GM21367 (cell line): ENCODE measurements around the gene CFAP221.
A peak's percentile ranks its signal among the peaks of the same experiment; 100 is the strongest.

Source experiments
- ATAC-seq: cut with Tn5 transposase; IDR thresholded peaks from one replicate; pipeline ENCODE4 v1.9.1; 2021; ENCODE audit not compliant: unreplicated experiment

Gene CFAP221

DNA sequence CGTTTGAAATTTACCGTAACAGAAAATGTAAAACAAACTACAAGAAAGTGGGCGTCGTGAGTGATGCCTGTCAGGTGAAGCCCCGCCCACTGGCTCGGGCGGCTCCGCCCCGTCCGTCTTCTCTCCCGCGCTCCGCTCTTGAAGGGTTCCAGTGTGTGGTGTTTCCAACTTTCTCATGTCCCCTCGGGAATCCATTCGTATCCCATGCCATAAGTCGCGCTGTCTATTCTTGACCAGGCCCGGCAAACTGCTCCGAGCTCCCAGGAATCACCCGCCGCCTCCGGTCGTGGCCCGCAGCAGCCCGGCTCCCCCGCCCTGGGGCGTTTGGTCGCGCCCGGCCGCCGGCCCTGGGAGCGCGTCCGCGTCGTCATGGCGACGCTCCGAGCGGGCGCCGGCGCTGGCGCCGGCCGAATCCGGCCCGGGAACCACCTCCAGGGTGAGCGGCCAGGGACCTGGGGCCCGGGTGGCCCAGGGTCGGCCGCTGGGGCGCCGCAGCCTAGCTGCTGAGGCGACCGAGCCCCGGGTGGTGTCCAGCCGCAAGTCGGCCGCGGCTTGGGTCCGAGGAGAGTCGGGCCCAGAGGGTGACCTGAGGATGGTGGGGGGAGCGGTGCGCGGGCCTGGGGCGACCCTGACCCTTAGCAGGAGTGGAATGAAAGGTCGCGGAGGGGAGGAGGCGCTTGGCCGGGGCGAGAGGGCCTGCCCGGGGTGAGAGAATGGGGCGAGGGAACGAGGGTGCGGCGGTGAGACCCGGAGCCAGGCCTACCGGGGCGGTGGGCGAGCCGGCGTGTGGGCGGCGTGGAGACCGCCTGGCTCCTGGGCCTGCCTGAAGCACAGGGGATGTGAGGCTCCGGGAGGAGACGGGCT is at the start of gene CFAP221:
TSS of gene CFAP221 (plus strand) at position 375 of the 864 bp plus-strand sequence. CDS start 1,683 bp downstream, outside the sequence.
- no peak for ATAC-seq

DNA sequence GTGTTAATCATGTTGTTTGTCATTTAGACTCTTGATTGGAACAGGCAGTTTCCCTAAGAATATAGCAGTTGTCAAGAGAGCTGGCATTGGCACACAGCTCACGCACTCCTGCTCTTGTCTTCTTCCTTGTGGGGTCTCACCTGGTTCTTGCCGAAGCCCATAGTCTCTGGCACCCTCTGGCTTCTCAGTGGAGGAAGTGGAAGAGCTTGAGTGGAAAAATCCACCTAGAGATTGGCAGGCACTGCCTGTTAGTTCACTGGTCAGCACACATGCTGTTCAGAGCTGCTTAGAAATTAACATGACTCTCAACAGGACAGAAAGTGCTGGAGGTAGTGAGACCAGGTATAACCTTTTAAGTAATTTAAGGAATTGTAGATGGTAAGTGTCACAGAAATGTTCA is 48.3 kb upstream of the CFAP221 start:
- ATAC-seq = no peak

DNA sequence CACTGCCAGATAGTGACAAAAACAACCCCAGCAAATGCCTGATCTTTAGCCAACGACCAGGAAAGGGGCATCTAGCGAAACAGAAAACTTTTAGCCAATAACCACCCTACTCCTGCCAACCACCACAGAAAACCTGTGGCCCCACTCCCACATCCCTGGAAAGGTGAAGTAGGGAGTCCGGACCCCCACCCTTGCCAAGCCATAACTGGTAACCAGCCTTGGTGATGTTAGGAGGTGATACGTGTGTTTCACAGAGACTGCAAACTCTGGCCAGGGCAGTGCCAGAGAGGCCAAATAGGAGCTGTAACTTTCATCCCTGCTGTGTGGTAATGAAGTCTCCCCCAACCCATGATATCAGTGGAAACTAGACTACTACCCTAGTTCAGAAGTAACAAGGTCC is 47.6 kb upstream of the CFAP221 start:
- ATAC-seq = no peak

DNA sequence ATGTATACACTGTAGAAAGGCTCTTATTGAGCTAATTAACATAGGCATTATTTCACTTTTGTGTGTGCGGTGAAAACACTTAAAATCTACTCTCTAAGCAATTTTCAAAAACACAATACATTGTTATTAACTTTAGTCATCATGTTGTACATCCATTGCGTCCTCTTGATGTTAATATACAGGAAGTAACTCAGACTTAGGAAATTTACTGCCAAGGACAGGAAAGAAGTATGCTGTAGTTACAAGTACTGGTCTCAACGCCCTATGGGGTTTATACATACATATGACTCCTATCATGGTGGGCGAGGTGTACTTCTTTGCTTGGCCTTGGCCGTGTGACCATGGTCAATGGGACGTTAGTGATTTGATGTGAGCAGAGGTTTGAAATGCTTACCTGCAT is 35.5 kb upstream of the CFAP221 start:
- ATAC-seq = no peak

DNA sequence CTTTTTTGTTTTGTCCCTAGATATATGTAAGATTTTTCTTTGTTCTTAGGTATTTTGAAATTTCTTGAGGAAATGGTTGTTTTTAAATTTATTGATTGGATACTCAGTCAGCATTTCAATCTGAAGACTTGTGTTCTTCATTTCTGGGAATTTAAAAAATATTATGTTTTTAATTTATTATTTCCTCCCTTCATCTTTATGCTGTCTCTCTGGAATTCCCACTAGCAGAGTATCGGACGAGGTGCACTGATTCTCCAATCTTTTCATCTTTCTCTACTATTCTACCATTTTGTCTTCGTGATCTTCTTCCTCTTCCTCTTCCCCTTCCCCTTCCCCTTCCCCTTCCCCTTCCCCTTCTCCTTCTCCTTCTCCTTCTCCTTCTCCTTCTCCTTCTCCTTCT is 32.3 kb upstream of the CFAP221 start:
- ATAC-seq = no peak

DNA sequence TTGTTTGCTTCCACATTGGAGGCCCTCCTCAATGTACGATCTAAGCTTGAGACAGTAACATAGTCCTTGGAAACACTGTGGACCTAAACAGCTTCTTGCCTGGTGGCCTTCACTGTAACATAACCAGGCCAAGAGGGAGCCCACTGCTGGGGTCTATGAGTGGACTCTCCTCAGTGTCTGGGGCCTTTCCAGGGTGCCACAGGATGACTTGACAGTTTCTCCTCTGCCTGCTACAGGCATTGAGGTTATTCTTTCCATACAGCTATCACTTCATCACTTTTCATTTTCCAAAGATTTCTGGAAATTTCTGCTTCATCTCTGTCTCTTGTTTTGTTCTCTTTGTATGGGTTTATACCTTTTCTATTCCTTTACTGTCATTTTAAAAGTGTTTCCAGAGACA is 31.3 kb upstream of the CFAP221 start:
- no peak for ATAC-seq

DNA sequence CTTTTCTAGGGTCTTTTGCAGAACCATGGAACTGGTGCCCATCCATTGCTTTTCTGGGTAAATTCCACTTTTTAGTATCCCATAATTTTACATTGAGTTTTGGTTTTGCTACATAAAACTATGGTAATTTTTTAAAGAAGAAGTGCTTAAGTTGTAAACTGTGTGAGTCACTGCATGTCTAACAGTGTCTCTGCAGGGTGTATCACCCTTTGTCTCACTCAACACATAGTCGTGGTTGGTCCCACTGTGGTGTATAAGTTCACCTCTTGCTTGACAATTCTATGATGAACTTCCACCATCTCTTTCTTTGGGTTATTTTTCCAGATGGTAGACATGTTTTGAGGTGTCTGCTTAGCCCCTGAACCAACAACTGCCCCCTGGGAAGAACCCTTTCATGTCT is 30.4 kb upstream of the CFAP221 start:
- ATAC-seq = no peak

DNA sequence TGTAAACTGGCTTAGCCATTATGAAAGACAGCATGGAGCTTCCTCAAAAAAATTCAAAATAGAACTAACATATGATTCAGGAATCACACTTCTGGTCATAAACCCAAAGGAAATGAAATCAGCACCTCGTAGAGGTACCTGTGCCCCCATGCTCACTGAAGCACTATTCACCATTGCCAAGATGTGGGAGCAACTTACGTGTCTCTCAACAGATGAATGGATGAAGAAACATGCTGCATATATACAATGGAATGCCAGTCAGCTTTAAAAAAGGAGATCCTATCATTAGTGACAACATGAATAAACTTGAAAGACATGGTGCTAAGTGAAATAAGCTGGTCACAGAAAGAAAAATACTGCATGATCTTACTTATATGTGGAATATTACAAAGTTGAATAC is 28.1 kb upstream of the CFAP221 start:
- ATAC-seq = no peak

DNA sequence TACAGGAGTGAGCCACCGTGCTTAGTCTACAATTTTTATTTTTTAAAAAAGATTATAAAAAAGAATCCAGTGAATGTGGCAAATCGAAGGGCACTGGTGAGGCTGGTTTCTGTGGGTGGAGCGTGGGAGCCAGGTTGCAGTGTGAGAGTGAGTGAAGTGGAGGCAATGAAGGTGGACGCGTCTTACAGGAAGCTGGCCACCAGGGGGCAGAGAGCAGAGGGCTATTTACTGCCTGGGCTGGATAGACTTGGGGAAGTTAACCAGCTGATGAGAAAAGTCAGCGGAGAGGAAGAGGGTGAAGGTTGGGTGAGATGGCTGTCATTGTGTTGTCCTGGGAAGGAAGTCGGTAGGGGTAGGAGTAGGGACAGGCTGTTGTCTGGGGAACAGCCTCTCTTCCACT is 26.8 kb upstream of the CFAP221 start:
- peak; percentile 94 for ATAC-seq

DNA sequence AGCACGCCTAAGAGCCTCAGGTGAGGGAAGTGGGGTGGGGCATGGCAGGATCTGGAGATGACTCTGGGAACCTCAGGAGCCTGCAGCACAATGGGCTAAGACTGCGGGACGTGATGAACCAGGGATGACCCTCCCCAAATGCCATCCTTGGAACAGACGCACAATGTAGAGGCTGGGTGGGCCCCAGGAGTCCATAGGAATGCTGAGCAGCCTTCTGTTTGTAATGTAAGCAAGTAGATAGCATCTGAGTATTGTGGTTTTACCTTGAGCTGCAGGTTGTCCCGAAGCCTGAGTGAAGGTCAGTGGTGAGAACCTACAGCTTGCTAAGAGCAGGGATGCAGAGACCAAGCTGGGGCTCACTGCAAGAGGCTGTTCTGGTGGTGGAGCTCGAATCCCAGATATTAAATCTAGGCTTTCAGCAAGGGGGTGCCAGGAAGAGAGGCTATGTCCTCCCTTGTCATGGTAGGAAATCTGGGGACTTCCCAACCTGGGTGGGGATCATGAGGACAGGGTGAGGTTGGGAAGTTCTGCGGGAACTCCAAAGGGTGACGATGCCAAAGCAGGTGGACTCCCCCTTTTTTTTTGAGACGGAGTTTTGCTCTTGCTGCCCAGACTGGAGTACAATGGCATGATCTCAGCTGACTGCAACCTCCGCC is 25.7 kb upstream of the CFAP221 start:
- ATAC-seq = no peak

DNA sequence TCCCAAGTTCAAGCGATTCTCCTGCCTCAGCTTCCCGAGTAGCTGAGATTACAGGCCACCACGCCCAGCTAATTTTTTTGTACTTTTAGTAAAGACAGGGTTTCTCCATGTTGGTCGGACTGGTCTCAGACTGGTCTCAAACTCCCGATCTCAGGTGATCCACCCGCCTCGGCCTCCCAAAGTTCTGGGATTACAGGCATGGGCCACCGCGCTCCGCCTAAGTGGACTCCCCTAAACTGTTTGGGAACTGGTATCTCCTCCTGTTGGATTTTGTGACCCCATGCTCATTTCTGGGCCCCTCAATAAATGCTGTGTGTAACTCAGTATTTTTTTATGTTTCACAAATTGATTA is 25.2 kb upstream of the CFAP221 start:
- ATAC-seq = no peak

DNA sequence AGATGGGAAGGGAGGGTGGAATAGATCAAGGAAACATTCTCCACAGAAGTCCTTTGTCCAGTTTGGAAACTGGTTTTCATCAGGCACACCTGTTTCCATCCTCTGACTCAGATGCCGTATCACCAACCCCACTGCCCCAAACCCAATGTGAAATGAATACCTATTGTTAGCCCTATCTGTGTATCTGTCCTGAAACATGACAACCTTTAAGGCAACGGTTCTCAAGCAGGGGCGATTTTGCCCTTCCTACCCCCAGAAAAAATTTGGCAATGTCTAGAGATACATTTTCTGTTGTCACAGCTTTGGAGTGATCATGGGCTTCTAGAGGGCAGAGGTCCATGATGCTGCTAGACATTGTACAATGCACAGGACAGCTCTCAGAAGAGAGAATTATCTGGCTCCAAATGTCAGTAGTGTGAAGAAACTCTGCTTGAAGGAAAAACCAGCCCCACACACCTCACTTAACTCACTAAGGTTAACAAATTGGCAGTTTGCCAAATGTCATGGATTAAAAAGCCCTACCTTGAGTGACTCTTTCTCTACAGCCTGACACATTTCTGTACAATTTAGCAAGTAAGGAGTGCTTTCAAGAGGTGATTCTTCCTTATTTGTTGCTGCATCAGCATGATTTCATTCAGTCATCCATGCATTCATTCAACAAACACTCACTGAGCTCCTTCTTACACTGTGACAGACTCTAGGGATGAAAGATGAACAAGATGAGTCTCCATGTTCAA is 23.4 kb upstream of the CFAP221 start:
- ATAC-seq = no peak

DNA sequence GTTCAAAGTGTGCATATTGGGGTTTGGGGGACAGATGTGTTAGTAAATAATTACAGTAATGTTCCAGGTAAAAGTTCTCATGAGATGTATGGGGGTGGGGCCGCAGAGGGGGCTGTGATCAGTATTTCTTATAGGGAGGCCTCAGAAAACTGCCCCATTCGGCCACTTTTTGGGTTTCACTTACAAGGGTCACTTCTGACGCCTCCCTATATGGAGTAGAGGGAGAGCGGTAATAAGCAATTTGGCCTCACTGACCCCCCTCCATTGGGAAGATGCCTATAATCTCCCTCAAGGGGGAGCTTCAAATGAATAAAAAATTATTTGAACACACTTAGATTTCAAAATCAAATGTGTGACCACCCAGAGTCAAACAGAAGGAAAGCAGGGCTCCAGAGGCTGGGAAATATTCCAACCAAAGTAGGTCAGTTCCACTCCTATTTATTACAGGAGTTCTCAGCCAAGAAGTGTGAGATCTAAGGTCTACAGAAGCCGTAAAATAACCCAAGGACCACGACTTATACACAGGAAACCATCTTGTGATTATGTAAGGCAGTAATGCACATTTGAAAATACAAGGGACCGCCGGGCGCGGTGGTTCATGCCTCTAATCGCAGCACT is 22.7 kb upstream of the CFAP221 start:
- ATAC-seq = no peak

DNA sequence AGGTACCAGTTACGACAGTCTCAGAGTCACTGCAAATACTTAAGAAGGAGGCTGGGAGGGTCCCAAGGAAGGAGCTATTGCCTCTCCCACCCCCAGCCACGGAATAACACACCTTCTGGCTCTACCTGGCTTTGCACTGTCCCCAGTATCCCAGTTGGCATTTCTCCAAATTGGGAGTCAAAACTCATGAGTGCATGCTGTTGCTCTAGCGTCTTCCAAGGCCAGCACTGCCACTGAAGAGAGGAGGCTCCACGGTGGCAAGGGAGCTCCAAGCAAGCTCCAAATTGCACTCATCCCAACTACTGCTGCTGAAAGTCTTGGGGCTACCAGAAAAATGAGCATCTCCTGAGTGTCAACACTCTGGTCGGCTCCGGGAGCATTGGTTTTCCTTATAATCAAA is 21.6 kb upstream of the CFAP221 start:
- no peak for ATAC-seq

DNA sequence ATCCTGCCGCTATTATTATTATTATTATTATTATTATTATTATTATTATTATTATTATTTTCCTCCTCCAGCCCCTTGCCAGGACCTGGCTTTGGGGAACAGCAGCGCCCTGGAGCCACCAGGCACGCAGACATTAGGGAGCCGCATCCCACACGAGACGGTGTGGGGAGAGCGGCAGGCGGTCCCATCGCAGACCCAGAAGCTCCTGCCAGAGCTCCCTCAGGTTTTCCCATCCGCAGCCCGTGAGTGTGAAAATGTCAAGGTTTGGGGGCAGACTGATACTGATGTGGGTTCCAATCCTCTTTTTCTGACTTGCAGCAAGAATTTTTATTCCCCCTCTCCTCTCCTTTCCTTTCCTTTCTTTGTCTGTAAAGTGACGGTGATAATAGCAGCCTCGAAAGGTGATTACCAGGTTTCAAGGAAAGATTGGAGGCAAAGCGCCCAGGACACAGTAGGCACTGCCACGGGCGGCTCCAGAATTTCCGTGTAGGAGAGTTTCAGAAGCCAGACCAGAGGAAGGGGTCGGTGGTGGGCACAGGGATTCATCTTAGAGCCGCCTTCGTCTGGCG is 20.8 kb upstream of the CFAP221 start:
- no peak for ATAC-seq

DNA sequence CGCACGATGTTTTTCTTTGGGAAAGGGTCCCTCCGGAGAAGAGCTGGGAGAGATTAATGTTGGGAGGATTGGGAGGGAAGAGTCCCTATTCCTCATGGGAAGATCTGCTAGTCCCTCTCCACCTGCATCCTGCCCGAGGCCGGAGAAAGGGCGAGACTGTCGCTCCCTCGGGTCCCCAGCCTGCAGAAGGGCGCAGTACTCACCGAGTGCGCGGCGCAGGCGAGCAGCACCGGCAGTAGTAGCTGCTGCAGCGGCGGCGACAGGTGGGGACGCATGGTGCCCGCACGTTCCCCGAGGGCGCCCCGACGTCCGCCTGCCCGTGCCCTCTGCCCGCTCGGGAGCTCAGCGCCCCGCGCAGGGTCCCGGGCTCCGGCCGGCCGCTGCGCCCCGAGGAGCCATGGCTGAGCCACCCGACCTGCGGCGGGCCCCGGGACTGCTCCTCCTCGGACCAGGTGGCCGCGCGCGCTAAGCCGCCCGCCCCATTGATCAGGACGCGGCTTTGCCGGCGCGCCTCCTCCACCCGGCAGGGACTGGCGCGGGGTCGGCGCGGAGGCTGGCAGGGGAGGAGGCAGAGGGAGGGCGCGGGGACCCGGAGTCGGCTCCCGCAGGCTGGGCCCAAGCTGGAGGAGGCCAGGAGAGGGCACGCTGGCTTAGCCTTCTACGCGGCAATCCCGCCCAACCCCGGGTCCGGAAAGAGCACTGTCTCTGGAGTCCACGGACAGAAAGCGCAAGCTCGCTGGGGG is 20.1 kb upstream of the CFAP221 start, which contains the start of gene SCTR:
TSS of gene SCTR (minus strand) at position 532 of the 743 bp plus-strand sequence. CDS start at position 275, 257 bp downstream.
- ATAC-seq = no peak

DNA sequence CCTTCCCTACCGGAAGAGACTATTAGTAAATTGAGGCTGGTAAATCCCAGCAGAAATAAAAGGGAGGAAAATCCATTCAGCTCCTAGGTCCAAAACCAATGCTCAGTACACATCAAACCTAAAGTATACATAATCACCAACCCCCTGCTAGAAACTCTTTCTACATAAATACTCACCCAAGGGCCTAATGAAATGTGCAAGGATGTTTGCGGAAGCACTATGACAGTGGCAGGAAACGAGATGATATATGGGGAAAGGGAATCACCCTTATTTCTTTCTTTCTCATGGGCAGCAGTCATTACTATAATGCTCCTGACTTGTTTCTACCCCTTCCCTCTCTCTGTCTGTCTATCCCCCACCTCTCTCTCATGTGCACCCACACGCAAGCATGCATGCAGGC is 18.6 kb upstream of the CFAP221 start:
- ATAC-seq = no peak

DNA sequence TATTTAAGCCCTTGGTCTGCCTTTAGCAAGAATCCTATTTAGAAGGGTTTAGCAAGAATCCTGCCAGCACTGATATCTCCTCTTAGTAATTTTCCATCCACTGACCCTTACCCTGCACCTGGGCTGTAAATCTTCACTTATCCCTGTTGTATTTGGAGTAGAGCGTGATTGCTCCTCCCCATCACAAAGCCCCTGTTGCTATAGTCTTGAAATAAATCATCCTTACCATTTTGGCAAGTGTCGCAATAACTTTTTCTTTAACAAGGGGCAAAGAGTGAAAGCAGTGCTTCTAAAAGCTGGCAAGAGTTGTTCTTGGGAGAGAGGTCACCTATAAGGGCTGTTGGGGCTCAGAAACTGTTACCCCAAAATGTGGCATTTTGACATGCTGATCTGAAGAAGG is 16.2 kb upstream of the CFAP221 start:
- ATAC-seq = no peak

DNA sequence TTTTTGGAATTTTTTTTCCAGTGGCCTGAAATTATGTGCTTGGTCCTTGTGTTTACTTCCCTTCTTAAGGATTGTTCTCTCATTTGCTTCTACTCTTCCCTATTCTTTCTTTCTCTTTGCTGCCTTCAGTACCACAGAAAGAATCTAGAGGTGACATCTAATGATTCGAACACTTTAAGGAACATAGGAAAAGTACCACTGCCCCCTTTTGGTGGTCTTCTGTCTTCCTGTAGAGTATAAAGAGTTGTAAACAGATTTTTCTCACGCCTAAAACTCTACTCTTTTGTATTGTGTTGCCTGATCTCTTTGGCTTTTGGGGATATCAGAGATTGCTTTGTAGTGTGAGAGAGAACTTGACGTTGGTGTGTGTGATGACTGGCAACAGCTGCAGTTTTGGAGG is 13.0 kb upstream of the CFAP221 start:
- ATAC-seq = no peak

DNA sequence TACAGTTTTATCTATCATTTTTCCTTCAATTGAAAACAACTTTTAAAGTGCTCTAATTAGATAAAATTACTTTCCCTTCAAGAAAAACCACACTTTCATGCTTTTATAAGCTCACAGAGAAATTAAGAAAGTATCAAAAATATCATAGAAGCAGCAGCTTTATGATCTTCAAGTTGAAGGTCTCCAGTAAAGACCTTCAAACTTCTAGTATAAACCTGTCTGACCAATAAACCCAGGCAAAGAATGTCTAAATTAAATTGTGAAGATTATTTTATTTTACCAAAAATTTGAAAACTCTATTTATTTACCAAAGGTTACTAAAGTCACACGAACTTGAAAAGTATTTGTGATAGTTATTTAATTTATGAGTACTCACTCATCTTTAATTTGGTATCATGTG is 10.7 kb upstream of the CFAP221 start:
- ATAC-seq = no peak
